Chondrocyte (in vitro differentiated cells): ENCODE data around the gene CFAP100. TPM values are rescaled to one million over a fixed set of nuclear protein-coding genes. Genes with fewer than 3 reads are reported as not detected.
A peak's percentile ranks its signal among the peaks of the same experiment; 100 is the strongest.

ENCODE experiments used
- DNase-seq: peaks from one replicate; pipeline ENCODE4 v3.0.0; 2021; ENCODE audit warnings: mixed read lengths, low spot score
- H3K27ac Mint-ChIP-seq: one replicate; pipeline ENCODE4 v1.8.0; 2021; ENCODE audit warnings: mild to moderate bottlenecking, moderate library complexity, mixed read lengths; ENCODE audit not compliant: unreplicated experiment
- H3K27me3 Mint-ChIP-seq: 2 replicates; pipeline ENCODE4 v1.8.0; 2021; ENCODE audit warnings: low read depth, mixed read lengths
- H3K36me3 Mint-ChIP-seq: 2 replicates; pipeline ENCODE4 v1.8.0; 2021; ENCODE audit warnings: low read depth, mixed read lengths
- H3K4me1 Mint-ChIP-seq: 2 replicates; pipeline ENCODE4 v1.8.0; 2021; ENCODE audit warnings: low read depth, mild to moderate bottlenecking, mixed read lengths
- H3K4me3 Mint-ChIP-seq: one replicate; pipeline ENCODE4 v1.8.0; 2021; ENCODE audit warnings: mild to moderate bottlenecking, moderate library complexity, mixed read lengths; ENCODE audit not compliant: unreplicated experiment
- H3K9me3 Mint-ChIP-seq: 2 replicates; pipeline ENCODE4 v1.8.0; 2021; ENCODE audit warnings: low read depth, mixed read lengths
- CTCF ChIP-seq: fragments of 200-600 bp; sonication (generic); IDR thresholded peaks from 2 replicates; pipeline ENCODE4 v1.5.0; 2021; ENCODE audit warnings: antibody characterized with exemption, mild to moderate bottlenecking, moderate library complexity
- total RNA-seq: library from RNA; stranded (reverse); gene quantifications from 3 replicates; pipeline ENCODE4 v1.2.1, GENCODE V29; 2021

CFAP100 gene
- total RNA-seq, 1 donor from 2014 or later: not detected

DNA sequence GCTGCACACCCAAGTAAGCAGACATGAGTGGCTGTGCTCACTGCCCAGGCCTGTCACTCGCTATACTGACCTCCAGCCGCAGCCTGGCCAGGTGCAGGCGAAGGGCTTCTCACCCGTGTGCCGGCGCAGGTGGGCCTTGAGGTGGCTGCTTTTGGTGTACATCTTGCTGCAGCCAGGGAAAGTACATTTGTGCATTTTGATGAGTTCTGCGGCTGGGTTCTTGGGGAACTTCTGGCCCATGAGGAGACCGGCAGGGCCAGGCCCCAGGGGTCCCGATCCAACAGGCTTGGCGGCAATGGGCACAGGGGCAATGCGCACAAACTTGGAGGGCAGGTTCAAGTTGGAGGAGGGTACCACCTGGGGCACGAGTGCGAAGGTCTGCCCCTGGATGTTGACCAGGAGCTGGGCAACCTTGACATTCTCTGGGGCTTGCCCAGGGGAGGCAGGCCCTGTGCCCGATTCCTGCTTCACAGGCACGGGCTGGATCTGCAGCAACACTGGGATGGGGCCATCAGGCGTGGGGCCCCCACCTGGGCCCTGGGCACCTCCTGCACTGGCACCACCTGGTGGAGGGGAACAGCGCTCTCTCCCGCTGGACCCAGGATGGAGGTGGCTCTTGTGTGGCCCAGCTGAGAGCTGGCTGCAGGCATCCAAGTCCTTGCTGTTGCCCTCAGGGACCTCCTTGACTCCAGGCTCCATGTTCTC, 42.8 kb upstream of the CFAP100 start:
- no peaks in the 10 kb centered on the region for H3K36me3 Mint-ChIP-seq
- peak; percentile 81 for DNase-seq
- no peak overlapping the region for H3K27ac Mint-ChIP-seq

GRCh38 chr3:126352476-126353454, 41.9 kb upstream of the CFAP100 start:
- Mint-ChIP-seq H3K27ac (no peak overlapping the region), H3K9me3 (no peaks in the 10 kb centered on the region), H3K4me3 (no peak overlapping the region), H3K27me3 (no peaks in the 10 kb centered on the region), H3K36me3 (no peaks in the 10 kb centered on the region), H3K4me1 (peaks cover 14% of the 10 kb centered on the region)
- DNase-seq: peak; percentile 91
- TF ChIP-seq CTCF: no peak

More for the DNA sequence above, 42.8 kb upstream of the CFAP100 start:
- Mint-ChIP-seq H3K27me3 (no peaks in the 10 kb centered on the region), H3K4me1 (peaks cover 12% of the 10 kb centered on the region), H3K9me3 (no peaks in the 10 kb centered on the region), H3K4me3 (no peak overlapping the region)
- TF ChIP-seq CTCF: peak; percentile 15

GRCh38 chr3:126353694-126354321, 40.9 kb upstream of the CFAP100 start:
- DNase-seq: peak; percentile 79

DNA sequence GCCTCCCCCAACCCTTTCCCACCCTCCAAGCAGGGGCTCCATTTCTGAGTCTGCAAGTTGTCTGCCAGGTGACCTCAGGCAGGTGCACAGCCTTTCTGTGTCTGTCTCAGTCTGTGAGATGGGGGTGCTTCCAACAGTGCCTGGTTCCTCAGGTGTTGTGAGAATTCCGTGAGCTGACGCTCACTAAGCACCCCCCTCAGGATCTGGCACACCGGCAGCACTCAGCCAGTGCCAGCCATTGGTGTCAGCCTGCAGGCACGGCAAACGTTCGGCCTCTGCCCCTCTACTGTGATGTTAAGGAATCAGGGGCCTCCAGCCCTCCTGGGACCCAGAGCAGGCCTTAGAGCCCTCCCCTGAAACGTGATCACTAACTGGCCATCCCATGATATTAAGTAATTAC, 39.9 kb upstream of the CFAP100 start:
- no peak for TF ChIP-seq CTCF
- H3K36me3 Mint-ChIP-seq: no peaks in the 10 kb centered on the region
- peak; percentile 46 for DNase-seq
- H3K4me3 Mint-ChIP-seq: no peak overlapping the region
- H3K27me3 Mint-ChIP-seq: peaks cover 15% of the 10 kb centered on the region
- no peaks in the 10 kb centered on the region for H3K9me3 Mint-ChIP-seq
- no peak overlapping the region for H3K27ac Mint-ChIP-seq
- peaks cover 20% of the 10 kb centered on the region for H3K4me1 Mint-ChIP-seq

More at GRCh38 chr3:126353694-126354321, 40.9 kb upstream of the CFAP100 start:
- Mint-ChIP-seq H3K36me3 (no peaks in the 10 kb centered on the region), H3K4me3 (no peak overlapping the region), H3K27ac (no peak overlapping the region), H3K9me3 (no peaks in the 10 kb centered on the region), H3K4me1 (peaks cover 20% of the 10 kb centered on the region), H3K27me3 (peaks cover 8% of the 10 kb centered on the region)
- no peak for TF ChIP-seq CTCF

DNA sequence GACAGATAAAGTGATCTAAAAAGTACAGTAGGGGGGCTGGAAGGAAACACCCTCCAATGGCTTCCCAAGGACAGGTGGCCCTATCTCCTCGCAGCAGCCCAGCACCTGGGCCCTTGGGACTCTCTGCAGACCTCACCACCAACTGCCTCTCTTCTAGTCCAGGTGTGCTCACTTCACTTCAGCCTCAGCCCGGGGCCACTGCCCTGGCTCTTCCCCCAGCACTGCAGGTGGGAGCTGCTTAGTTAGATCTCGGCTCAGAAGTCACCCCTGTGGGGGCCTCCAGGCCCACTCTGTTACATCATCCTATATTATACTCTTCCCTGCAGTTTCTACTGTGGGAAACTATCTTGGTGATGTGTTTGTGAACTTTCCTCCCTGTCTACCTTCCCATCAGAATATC, 39.5 kb upstream of the CFAP100 start:
- peak; percentile 38 for DNase-seq
- H3K27ac Mint-ChIP-seq: no peak overlapping the region
- peak overlapping the region; percentile 82 for H3K4me3 Mint-ChIP-seq
- no peaks in the 10 kb centered on the region for H3K9me3 Mint-ChIP-seq
- H3K27me3 Mint-ChIP-seq: peaks cover 20% of the 10 kb centered on the region
- no peaks in the 10 kb centered on the region for H3K36me3 Mint-ChIP-seq
- H3K4me1 Mint-ChIP-seq: peaks cover 20% of the 10 kb centered on the region
- no peak for TF ChIP-seq CTCF
